ENCODE results near the gene PLXNA4.

PLXNA4 gene

GRCh38 chr7:132575419-132575981, 770 bp downstream of the PLXNA4 start:
- H3K79me2 ChIP-seq (ENCODE audit: insufficient read depth, low read length): no peaks in the 10 kb centered on the region
- H4K20me1 ChIP-seq (ENCODE audit: insufficient read depth, low read length): no peaks in the 10 kb centered on the region
- no peak overlapping the region for H3K4me2 ChIP-seq (ENCODE audit: low read length)
- TF ChIP-seq CTCF (IDR thresholded peaks at IDR 0.05; ENCODE audit: low read length) (no peak), EZH2 (IDR thresholded peaks at IDR 0.05; ENCODE audit: borderline replicate concordance, low read length) (no peak)
- peaks cover 5% of the 10 kb centered on the region; the same call in 1 of the 2 replicates for H3K27me3 ChIP-seq (ENCODE audit: insufficient read depth, low read length)
- H3K9me3 ChIP-seq (ENCODE audit: low read length): no peaks in the 10 kb centered on the region
- no peak overlapping the region for H3K9ac ChIP-seq (ENCODE audit: low read length)
- no peak overlapping the region for H3K27ac ChIP-seq (ENCODE audit: low read depth, low read length, poor library complexity, severe bottlenecking)
- no peaks in the 10 kb centered on the region for H3K9me2 ChIP-seq (ENCODE audit: low read depth, low read length)
- no peak overlapping the region for H3K4me3 ChIP-seq (ENCODE audit: low read depth, low read length, poor library complexity, severe bottlenecking)
- H3F3A ChIP-seq (ENCODE audit: insufficient read depth, low read length): no peaks in the 10 kb centered on the region
- no peaks in the 10 kb centered on the region for H3K36me3 ChIP-seq (ENCODE audit: insufficient read depth, low read length)
- H2AFZ ChIP-seq (ENCODE audit: low read length): no peak overlapping the region
- H3K4me1 ChIP-seq (ENCODE audit: insufficient read depth, low read length, severe bottlenecking): no peaks in the 10 kb centered on the region

- H2AFZ ChIP-seq (ENCODE audit: low read length): no peak overlapping the region
- TF ChIP-seq EZH2 (IDR thresholded peaks at IDR 0.05; ENCODE audit: borderline replicate concordance, low read length) (no peak), CTCF (IDR thresholded peaks at IDR 0.05; ENCODE audit: low read length) (no peak)
- no peaks in the 10 kb centered on the region for H3K36me3 ChIP-seq (ENCODE audit: insufficient read depth, low read length)
- H3K9me3 ChIP-seq (ENCODE audit: low read length): no peaks in the 10 kb centered on the region
- no peaks in the 10 kb centered on the region for H3K4me1 ChIP-seq (ENCODE audit: insufficient read depth, low read length, severe bottlenecking)
- no peak overlapping the region for H3K4me3 ChIP-seq (ENCODE audit: low read depth, low read length, poor library complexity, severe bottlenecking)
- H3F3A ChIP-seq (ENCODE audit: insufficient read depth, low read length): no peaks in the 10 kb centered on the region
- no peak overlapping the region for H3K9ac ChIP-seq (ENCODE audit: low read length)
- no peaks in the 10 kb centered on the region for H3K79me2 ChIP-seq (ENCODE audit: insufficient read depth, low read length)
- H3K9me2 ChIP-seq (ENCODE audit: low read depth, low read length): no peaks in the 10 kb centered on the region
- no peaks in the 10 kb centered on the region for H4K20me1 ChIP-seq (ENCODE audit: insufficient read depth, low read length)
- no peak overlapping the region for H3K4me2 ChIP-seq (ENCODE audit: low read length)
- H3K27me3 ChIP-seq (ENCODE audit: insufficient read depth, low read length): peaks cover 5% of the 10 kb centered on the region; the same call in 1 of the 2 replicates
- H3K27ac ChIP-seq (ENCODE audit: low read depth, low read length, poor library complexity, severe bottlenecking): no peak overlapping the region
These were observed 2.0 kb downstream of the PLXNA4 start for GRCh38 chr7:132574223-132574622.

- Histone ChIP-seq H3K9me2 (ENCODE audit: low read depth, low read length) (no peaks in the 10 kb centered on the region), H3K27me3 (ENCODE audit: insufficient read depth, low read length) (peaks cover 5% of the 10 kb centered on the region), H3K9ac (ENCODE audit: low read length) (no peak overlapping the region), H3K4me2 (ENCODE audit: low read length) (no peak overlapping the region), H2AFZ (ENCODE audit: low read length) (no peak overlapping the region), H3K9me3 (ENCODE audit: low read length) (no peaks in the 10 kb centered on the region), H3K27ac (ENCODE audit: low read depth, low read length, poor library complexity, severe bottlenecking) (no peak overlapping the region), H3K79me2 (ENCODE audit: insufficient read depth, low read length) (no peaks in the 10 kb centered on the region), H4K20me1 (ENCODE audit: insufficient read depth, low read length) (no peaks in the 10 kb centered on the region), H3F3A (ENCODE audit: insufficient read depth, low read length) (no peaks in the 10 kb centered on the region), H3K4me3 (ENCODE audit: low read depth, low read length, poor library complexity, severe bottlenecking) (no peak overlapping the region), H3K36me3 (ENCODE audit: insufficient read depth, low read length) (no peaks in the 10 kb centered on the region), H3K4me1 (ENCODE audit: insufficient read depth, low read length, severe bottlenecking) (no peaks in the 10 kb centered on the region)
- TF ChIP-seq EZH2 (IDR thresholded peaks at IDR 0.05; ENCODE audit: borderline replicate concordance, low read length) (no peak), CTCF (IDR thresholded peaks at IDR 0.05; ENCODE audit: low read length) (no peak)
These were observed 2.9 kb downstream of the PLXNA4 start for GRCh38 chr7:132573251-132573955.
